Stimulated activated CD8-positive, alpha-beta memory T cell treated with anti-CD3 and anti-CD28 coated beads, Interleukin-4, amount 100 ng/mL, for 4 hours (primary cell): ENCODE results near the gene PRUNE2.

Experiments used
- DNase-seq, 2 donors: peaks; one replicate each; pipeline ENCODE4 v3.0.0-alpha.2; 2020; ENCODE audit warnings: low read depth in 2 of 2, low spot score in 1 of 2

Gene PRUNE2

GRCh38 chr9:76630916-76631315 lies 275.0 kb downstream of the PRUNE2 start:
- no peak for DNase-seq

- DNase-seq, result no peak
Observed at GRCh38 chr9:76629205-76629990, 276.5 kb downstream of the PRUNE2 start.

- DNase-seq, result no peak
Observed at GRCh38 chr9:76628155-76628554, 277.8 kb downstream of the PRUNE2 start.

- DNase-seq, result no peak
Observed at GRCh38 chr9:76626980-76627379, 278.9 kb downstream of the PRUNE2 start.

GRCh38 chr9:76626141-76626540 lies 279.8 kb downstream of the PRUNE2 start:
- DNase-seq, result no peak

- no peak for DNase-seq
Observed at GRCh38 chr9:76624391-76625048, 281.4 kb downstream of the PRUNE2 start.

- no peak for DNase-seq
Observed at GRCh38 chr9:76620996-76621395, 284.9 kb downstream of the PRUNE2 start.

- no peak for DNase-seq
Observed at GRCh38 chr9:76620581-76620980, 285.3 kb downstream of the PRUNE2 start.

- no peak for DNase-seq
Observed at GRCh38 chr9:76619640-76620039, 286.3 kb downstream of the PRUNE2 start.

GRCh38 chr9:76619197-76619596 lies 286.7 kb downstream of the PRUNE2 start:
- DNase-seq, result no peak

GRCh38 chr9:76618762-76619161 lies 287.2 kb downstream of the PRUNE2 start:
- DNase-seq, result no peak

GRCh38 chr9:76617497-76618175 lies 288.3 kb downstream of the PRUNE2 start:
- no peak for DNase-seq

- DNase-seq, result no peak
Observed at GRCh38 chr9:76616780-76617179, 289.1 kb downstream of the PRUNE2 start.

GRCh38 chr9:76615177-76615603 lies 290.7 kb downstream of the PRUNE2 start:
- DNase-seq, result no peak

- no peak for DNase-seq
Observed at GRCh38 chr9:76613974-76614373, 291.9 kb downstream of the PRUNE2 start.

- no peak for DNase-seq
Observed at GRCh38 chr9:76613150-76613781, 292.6 kb downstream of the PRUNE2 start.

GRCh38 chr9:76610011-76610352 lies 295.9 kb downstream of the PRUNE2 start:
- no peak for DNase-seq

GRCh38 chr9:76609285-76610010 lies 296.5 kb downstream of the PRUNE2 start:
- DNase-seq, result no peak

- no peak for DNase-seq
Observed at GRCh38 chr9:76608575-76609273, 297.2 kb downstream of the PRUNE2 start.

- DNase-seq, result no peak
Observed at GRCh38 chr9:76607730-76608436, 298.0 kb downstream of the PRUNE2 start.
